ENCODE results near the gene CCL3.
A peak's percentile ranks its signal among the peaks of the same experiment; 100 is the strongest.
"Not testable (repeated sequence)": the region's sequence is repeated elsewhere in the genome, so short reads cannot be mapped to it uniquely, and the experiment has no call there.

CCL3 gene

DNA sequence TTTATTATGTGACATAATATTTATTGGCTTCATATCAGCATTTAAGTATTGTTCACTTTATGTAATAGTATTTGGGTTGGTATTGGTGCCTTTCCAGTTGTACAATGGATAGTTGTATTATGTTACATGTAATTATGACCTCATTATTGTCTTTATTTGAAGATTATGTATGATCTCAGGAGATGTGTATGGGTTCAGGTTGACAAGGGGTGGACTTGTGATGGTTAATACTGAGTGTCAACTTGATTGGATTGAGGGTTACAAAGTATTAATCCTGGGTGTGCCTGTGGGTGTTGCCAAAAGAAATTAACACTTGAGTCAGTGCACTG lies 25.7 kb upstream of the CCL3 start:
- not testable (repeated sequence) for DNase-seq (ENCODE audit: low read depth in 3 of 3)

DNA sequence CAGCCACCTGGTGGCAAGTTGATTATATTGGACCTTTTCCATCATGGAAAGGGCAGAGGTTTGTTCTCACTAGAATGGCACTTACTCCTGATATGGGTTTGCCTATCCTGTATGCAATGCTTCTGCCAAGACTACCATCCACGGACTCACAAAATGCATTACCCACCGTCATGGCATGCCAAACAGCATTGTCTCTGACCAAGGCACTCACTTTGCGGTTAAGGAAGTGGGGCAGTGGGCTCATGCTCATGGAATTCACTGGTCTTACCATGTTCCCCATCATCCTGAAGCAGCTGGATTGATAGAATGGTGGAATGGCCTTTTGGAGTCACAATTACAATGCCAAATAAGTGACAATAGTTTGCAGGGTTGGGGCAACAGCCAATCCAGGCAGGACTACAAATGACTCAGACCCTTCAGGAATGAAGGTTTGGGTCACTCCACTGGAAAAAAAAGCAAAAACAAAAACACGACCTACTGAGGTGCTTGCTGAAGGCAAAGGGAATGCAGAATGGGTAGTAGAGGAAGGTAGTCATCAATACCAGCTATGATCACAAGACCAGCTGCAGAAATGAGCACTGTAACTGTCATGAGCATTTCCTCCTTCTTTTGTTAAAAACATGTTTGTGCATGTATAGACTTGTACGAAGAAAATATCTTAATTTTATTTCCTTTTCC lies 25.2 kb upstream of the CCL3 start:
- not testable (repeated sequence) for DNase-seq (ENCODE audit: low read depth in 3 of 3)

DNA sequence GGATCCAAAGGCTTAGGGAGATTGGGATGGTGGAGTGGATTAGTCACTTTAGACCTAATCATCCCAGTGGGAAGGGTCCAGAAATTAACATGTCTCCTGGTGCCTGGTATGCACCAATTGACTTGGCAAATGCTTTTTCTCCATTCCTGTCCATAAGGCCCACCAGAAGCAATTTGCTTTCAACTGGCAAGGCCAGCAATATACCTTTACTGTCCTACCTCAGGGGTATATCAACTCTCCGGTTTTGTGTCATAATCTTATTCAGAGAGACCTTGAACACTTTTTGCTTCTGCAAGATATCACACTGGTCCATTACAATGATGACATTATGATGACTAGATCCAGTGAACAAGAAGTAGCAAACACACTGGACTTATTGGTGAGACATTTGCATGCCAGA lies 23.2 kb upstream of the CCL3 start:
- not testable (repeated sequence) for DNase-seq (ENCODE audit: low read depth in 3 of 3)

DNA sequence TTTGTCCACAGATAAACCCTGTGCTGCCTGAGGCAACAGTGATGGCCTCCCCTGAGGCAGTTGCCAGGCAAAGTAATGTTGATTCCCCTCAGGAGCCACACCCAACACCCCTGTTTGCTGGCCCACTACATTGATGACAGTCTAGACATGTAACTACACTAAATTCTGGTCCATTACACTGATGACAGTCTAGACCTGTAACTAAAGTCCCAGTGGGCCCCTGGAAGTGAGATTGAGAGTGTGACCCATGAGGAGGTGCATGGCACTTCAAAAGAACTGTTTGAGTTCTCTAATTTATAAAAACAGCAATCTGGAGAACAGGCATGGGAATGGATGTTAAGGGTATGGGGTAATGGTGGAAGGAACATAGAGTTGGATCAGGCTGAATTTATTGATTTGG lies 22.6 kb upstream of the CCL3 start:
- no peak for DNase-seq (ENCODE audit: low read depth in 3 of 3)

DNA sequence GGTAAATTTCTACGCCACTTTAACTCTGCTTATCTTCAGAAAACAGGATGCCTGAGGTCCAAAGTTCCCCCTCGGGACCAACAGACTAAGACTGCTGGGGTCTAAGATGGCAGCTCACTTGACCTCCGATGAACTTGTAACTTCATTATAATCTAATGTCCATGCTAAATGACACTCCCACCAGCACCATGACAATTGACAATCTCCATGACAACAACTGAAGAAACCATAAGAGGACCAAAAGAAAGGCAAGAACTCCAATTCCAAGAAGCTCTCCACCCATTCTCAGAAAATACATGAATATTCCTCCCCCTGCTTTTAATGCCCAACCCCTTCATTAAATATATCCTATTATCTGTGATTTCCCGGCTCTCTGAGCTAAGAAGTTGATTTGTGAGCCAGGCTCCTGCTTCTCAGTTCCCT lies 21.1 kb upstream of the CCL3 start:
- no peak for DNase-seq (ENCODE audit: low read depth in 3 of 3)

DNA sequence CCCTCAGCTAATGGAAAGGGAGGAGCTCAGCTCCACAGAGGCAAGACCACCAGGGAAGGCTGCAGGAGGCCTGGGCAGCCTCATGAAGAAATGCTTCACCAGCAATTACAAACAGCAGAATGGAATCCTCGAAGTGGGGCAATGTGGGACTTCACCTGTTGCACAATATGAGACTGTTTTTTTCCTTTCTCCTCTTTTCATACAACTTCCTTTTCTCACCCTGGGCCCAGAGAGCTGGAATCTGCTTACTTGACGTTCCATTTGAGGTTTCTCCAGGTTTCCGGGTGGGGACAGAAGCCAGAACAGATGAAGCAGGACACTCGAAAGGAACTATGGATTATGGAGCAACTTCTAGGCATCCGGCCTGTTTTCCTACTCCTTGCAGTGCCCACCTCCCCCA lies 18.3 kb upstream of the CCL3 start:
- DNase-seq (ENCODE audit: low read depth in 3 of 3), result not testable (repeated sequence)

DNA sequence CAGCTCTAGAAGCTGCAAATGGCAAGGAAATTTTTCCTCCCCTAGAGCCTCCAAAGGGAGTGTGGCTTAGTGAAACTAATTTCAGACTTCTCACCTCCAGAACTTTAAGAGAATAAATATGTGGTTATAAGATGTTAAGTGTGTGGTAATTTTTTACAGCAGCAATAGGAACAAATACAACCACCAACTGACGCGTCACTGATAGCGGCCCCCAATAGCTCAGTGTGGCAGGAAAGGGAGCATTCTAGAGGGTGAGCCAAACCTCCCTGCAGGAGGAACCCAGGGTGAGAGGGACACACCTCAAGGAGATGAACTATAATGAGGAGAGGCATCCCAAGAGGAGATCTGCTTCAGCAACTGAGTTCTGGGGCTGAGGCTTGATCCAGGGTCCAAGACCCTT lies 17.7 kb upstream of the CCL3 start:
- DNase-seq (ENCODE audit: low read depth in 3 of 3), result no peak

DNA sequence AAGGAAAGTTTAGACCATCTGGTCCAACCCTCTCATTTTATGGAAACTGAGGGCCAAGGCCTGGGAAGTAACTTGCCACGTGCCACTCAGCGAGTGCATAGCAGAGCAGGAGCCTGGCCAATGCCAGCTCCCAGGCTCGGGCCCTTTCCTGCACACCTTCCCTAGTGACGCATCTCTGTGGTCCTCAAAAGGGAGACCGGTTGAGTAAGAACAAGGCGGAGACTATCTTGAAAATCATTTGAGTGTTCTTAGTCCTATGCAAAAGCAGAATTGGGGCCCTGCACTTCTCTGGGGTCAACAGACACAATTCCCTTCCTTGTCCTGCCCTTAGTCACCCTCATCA lies 16.5 kb upstream of the CCL3 start:
- no peak for DNase-seq (ENCODE audit: low read depth in 3 of 3)

DNA sequence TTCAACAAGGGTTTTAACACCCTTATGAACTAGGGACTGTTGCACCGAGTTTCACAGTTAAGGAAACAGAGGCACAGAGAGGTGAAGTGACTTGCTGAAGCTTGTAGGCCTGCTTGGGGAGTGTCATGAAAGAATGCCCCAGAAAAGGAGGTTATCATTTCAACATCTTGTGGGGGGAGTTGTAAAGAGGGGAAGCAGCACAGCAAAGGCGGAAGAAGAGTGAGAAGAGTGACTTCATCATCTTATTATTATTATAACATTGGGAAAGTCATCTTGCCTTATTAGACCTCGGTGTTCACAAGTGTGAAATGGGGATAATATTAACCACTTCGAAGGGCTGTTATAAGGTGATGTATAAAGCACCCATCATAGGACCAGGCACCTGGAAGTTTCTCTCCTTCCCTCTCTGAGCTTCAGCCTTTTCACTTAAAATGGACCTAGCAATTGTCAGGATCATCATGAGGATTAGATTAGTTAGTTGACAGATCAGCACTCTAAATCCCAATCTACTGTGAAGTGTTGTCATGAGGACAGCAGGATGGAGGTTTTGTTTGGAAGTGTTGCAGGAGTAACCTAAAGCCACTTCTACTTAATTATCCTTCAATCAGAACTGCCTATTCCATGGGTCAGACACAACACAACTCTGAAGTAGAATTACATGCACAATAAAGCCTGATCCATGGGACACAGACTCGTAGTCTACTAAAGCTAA lies 16.0 kb upstream of the CCL3 start:
- DNase-seq (ENCODE audit: low read depth in 3 of 3), result no peak

DNA sequence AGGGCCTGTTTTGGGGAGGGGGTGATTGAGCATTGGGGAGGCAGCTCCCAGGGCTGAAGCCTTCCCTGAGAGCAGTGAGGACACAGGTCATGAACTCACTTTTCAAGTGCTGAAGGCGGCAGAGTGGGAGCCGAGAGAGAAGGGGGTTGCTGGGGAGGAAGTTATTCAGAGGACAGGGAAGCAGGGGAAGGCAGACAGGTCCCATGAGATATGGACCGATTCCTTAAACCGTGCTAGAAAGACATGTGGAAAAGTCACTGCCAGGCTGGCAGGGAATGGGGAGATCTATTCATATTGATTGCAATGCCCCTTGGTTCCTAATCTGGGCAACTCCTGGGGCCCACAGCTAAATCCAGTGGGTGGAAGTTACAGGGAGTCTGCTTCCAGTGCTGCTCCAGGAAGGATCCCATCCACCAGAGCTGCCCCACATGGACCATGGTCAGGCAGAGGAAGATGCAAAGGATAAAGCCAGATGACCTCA lies 14.8 kb upstream of the CCL3 start:
- no peak for DNase-seq (ENCODE audit: low read depth in 3 of 3)

DNA sequence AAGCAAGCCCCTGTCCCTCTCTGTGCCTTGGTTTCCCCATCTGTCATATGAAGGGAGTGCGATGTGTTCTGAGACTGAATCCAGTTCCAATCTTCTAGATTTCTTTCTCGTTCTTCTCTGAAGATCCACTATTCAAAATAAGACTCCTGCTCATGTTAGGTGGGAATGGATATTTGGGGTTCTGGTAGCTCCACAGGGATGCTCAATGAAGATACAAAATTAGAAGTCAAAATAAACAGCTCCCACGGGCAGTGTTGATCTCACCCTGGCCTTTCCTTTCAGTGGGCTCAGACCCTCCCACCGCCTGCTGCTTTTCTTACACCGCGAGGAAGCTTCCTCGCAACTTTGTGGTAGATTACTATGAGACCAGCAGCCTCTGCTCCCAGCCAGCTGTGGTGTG lies 14.3 kb upstream of the CCL3 start:
- not testable (repeated sequence) for DNase-seq (ENCODE audit: low read depth in 3 of 3)

DNA sequence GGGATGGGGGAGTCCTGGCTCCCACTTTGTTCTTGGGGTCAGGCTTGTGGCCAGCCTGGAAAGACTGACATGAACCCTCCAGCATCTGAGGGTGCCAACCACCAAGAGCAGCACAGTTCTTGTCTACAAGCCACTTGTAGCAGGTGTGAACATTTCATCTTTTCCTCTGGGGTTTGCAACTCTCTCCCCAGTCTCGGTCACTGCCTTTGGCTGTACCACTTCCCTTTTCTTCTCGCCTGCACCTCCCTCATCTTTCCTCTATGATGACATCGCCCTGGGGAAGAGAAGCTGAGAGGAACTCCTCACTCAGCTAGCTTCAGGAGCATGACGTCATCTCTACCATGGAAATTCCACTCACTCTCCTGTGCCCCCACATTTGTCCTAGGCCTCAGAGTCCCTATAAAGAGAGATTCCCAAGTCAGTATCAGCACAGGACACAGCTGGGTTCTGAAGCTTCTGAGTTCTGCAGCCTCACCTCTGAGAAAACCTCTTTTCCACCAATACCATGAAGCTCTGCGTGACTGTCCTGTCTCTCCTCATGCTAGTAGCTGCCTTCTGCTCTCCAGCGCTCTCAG lies 13.5 kb upstream of the CCL3 start, which contains the start of gene CCL4:
Gene CCL4 (plus strand): TSS at position 427 of the 575 bp plus-strand sequence. CDS start 79 bp downstream, at position 506.
- DNase-seq (ENCODE audit: low read depth in 3 of 3), result peak in 1 of 3 experiments; percentile 30

DNA sequence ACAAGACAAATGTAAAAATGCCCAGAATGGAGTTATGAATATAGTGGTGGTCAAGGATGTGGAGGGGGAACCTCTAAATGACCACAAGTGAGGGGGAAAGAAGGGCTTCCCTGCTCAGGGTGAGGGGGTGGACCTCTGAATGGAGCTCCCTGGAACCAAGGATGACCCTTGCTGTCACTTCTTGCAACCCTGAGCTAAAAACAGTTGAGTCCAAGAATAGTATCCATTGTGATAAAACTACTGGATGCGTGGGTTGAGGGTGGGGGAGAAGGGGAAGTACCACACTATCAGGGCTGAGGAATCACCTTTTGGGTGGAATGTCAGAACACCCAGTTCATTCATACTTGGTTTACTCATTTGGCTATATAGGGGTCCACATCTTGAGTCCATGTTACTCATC lies 9.1 kb upstream of the CCL3 start:
- not testable (repeated sequence) for DNase-seq (ENCODE audit: low read depth in 3 of 3)

DNA sequence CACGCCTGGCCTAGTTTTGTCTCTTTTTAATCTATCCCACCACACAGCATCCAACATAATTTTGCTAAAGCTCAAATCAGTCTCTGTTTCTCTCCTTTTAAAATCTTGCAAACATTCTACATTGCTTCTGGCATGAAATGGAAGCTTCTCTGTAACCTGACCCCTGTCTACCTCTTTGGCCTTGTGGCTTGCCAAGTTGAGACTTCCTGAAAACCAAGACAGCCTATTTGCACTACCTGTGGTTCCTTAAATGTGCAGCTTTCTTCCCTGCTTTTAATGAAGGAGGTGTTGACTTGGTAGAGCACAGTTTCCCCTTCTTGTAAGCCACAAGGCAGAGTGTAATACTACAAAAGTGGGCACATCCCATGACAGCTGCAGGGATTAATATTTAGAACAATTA lies 6.0 kb upstream of the CCL3 start:
- DNase-seq (ENCODE audit: low read depth in 3 of 3), result no peak

DNA sequence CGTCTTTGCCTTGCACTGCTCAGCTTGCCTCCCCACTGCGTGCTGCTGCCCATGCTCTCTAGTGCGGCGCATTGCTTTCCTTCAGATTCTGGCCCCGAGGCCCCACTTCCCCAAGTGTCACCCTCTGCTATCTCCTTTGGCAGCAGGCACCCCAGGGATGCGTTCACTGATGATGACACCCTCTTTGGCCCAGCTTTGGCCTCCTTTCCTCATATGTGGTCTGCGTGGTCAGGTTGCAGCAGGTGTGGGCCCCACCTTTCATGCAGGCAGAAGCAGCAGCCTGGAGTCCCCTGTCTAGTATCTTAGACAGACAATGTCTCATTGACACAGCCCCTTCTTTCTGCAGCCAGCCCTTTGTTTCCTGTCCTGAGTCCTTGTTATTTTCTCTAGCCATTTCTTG lies 4.8 kb upstream of the CCL3 start:
- no peak for DNase-seq (ENCODE audit: low read depth in 3 of 3)

DNA sequence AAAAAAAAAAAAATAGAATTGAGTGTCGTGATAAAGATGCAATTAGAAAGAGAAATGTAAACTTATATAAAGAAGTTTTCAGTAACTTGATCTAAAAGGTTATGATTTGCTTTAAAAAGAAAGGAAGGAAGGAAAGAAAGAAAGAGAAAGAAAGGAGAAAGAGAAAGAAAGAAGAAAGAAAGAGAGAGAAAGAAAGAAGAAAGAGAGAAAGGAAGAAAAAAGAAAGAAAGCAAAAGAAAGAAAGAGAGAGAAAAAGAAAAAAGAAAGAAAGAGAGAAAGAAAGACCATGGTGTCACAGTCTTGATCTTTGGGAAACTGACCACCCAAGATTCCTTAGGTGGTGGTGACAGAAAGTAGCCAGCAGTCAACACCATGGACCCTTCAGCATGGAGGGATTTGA lies 4.3 kb upstream of the CCL3 start:
- DNase-seq (ENCODE audit: low read depth in 3 of 3), result no peak

DNA sequence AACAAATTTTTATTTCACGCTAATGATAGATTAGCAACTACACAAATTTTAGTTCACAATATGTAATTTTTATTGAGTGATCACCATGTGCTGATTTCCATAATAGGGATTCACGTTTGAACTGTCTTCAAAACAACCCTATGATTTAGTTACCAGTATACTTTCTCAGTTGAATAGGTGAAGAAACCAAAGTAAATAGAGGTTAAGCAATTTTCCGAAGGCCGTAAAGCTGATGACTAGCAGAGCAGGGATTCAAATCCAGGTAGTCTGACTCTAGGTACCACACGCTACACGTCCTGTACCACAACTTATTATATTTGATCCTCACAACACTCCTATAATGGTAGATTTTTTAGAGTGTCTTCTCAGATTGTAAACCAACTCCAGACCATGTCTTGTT lies 2.8 kb upstream of the CCL3 start:
- not testable (repeated sequence) for DNase-seq (ENCODE audit: low read depth in 3 of 3)

DNA sequence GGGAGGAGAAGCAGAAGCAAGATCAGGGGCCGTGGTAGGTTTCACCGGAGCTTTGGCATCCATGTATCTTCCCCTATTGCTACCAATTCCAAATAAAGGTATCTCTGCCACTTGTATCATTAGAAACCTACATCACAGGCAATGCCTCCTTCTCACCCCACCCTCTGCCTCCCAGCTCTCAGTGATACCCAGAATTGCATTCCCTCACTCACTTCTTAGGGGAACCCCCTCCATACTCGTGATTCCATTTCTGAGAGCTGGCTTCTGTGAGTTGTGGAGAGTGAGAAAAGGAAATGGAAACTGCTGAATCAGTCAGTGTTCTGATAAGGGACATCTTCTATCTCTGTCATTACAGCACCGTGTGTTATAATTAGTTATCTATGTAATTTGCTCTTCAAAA lies 2.3 kb upstream of the CCL3 start:
- DNase-seq (ENCODE audit: low read depth in 3 of 3), result peak in 2 of 3 experiments; percentile 11 to 49

DNA sequence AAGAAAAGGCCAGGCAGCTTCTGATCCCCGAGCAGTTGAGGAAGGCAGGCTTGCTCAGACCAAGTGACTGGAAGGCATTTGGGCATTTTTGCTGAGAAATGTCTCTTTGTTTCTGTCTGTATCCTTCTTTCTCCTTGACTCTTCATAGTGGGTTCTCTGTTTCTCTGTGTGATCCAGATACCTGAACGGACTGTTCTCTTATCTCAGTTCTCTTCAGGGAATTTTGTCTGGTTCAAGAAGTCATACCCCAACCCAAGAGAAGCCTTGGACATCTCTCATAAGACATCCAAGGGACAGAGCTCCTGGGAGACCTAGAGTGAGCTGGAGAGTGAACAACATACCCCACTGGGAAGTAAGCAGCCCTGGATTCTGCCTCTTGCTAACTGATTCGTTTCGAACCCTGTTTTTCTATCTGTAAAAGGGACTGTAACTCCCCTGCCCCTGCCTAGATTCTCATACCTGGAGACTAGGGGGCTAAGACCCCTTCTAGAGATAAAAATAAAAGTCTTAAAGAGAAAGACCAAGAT lies 541 bp downstream of the CCL3 start:
- no peak for DNase-seq (ENCODE audit: low read depth in 3 of 3)

DNA sequence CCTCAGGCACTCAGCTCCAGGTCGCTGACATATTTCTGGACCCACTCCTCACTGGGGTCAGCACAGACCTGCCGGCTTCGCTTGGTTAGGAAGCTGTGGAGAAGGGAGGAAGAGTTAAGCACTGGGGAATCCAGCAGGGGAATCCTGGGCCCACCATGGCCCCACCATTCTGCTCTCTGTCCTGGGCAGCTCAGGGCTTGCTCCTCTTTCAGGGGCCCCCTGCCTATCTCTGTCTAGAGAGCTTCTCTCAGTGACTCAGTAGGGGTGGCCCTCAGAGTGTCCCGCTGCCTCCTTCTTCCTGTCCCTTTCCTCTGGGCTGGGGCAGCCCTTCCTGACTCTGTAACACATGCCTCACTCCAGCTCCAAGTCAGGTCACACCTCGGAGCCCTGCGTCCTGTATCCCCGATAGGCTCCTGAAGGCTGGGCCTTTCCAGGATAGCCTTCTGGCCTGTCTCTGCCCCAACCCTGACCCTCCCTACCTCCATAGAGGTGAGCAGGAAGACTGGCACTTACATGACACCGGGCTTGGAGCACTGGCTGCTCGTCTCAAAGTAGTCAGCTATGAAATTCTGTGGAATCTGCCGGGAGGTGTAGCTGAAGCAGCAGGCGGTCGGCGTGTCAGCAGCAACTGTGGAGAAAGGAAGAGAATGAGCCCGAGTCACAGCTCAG lies 1.1 kb downstream of the CCL3 start:
- DNase-seq (ENCODE audit: low read depth in 3 of 3), result no peak

DNA sequence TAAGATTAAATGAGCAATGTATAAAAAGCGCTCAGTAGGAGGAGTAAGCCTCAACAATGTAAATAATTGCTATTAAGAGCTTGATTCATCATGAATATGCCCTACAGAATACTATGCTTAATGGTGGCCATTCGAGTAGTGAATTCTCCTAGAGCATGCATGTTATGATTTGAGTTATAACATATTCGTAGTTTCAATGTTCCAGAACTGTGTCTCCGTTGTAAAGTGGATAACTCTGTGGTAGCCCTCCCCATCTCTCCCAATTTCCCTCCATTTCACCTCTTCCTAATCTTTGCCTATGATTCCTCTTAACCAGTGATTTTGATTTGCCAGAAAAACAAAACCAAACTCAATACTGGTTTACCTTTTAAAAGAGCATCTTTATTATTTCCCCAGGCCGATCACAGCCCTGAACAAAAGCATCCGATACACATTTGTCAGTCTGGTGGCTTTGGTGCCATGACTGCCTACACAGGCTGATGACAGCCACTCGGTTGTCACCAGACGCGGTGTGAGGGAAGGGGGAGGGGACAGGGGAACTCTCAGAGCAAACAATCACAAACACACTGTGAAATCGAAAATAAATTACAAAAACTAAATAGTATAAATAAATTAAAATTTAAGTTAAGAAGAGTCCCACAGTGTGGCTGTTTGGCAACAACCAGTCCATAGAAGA lies 1.9 kb downstream of the CCL3 start:
- DNase-seq (ENCODE audit: low read depth in 3 of 3), result not testable (repeated sequence)

DNA sequence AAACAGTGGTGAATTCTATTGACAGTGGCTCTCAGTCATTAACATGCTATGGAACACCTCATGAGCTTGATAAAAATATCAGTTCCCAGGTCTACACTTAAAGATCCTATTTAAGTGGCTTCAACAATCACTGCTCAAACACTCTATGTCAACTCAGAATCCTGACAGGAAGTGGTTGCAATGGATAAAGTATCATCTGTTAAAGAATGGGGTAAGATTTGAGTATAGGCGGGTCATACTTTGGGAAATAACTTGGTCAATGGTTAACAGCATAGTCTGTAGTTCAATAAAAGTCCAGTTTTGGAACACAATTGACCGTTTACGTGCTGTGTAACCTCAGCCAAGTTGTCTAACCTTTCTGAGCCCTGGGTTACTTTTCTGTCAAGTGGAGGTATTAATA lies 2.5 kb downstream of the CCL3 start:
- DNase-seq (ENCODE audit: low read depth in 3 of 3), result not testable (repeated sequence)

Data from stimulated activated CD4-positive, alpha-beta T cell treated with anti-CD3 and anti-CD28 coated beads, TNF-alpha, amount 100 ng/mL, for 24 hours (primary cell).